Suprapubic skin (tissue), 4 donors: Measurements from ENCODE around the gene FMO3.

Source experiments
- EP300 ChIP-seq: sonication (generic); formaldehyde crosslinking; IDR thresholded peaks from one replicate; pipeline ENCODE4 v1.6.1; 2017; ENCODE audit warnings: antibody characterized with exemption
- POLR2A ChIP-seq, 2 donors: fragments of 450-650 bp; IDR thresholded peaks; one replicate each; pipeline ENCODE4 v1.6.1; 2017; ENCODE audit warnings: antibody characterized with exemption in 2 of 2, mild to moderate bottlenecking in 2 of 2, moderate library complexity in 2 of 2
- POLR2AphosphoS5 ChIP-seq, 3 donors: sonication (generic); formaldehyde crosslinking; IDR thresholded peaks; one replicate each; pipeline ENCODE4 v1.6.1; 2017; ENCODE audit warnings: antibody characterized with exemption in 3 of 3
- TF ChIP-seq, protein P1 (sequence below), 2 donors: fragments of 200-600 bp in 1 of 2; fragments of 450-650 bp in 1 of 2; sonication (generic) in 1 of 2; IDR thresholded peaks; one replicate each; pipeline ENCODE4 v1.5.1; 2016 to 2019; ENCODE audit warnings: antibody characterized with exemption in 2 of 2, mild to moderate bottlenecking in 1 of 2, moderate library complexity in 1 of 2

DNA sequence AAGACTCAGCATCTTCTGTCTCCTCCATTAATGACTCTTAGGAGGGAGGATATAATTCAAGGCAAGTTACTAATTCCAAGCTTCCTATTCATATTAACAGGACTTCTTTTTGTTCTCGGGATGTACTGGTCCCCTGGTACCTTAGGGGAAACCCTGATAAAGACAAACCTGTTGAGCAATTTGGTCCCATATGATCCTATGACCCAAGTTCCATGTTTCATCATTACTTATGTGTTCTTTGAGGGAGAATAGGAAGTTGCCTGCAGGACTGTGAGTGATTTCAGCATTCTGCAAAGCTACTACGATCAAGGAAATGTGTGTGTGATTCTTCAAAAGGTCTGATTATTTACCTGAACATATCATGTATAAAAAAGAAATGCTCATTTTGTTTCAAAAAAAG, 5.8 kb upstream of the FMO3 start:
- TF ChIP-seq, protein P1, sequence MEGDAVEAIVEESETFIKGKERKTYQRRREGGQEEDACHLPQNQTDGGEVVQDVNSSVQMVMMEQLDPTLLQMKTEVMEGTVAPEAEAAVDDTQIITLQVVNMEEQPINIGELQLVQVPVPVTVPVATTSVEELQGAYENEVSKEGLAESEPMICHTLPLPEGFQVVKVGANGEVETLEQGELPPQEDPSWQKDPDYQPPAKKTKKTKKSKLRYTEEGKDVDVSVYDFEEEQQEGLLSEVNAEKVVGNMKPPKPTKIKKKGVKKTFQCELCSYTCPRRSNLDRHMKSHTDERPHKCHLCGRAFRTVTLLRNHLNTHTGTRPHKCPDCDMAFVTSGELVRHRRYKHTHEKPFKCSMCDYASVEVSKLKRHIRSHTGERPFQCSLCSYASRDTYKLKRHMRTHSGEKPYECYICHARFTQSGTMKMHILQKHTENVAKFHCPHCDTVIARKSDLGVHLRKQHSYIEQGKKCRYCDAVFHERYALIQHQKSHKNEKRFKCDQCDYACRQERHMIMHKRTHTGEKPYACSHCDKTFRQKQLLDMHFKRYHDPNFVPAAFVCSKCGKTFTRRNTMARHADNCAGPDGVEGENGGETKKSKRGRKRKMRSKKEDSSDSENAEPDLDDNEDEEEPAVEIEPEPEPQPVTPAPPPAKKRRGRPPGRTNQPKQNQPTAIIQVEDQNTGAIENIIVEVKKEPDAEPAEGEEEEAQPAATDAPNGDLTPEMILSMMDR (IDR thresholded peaks at IDR 0.05): no peak
- TF ChIP-seq POLR2AphosphoS5 (IDR thresholded peaks at IDR 0.05) (no peak), POLR2A (IDR thresholded peaks at IDR 0.05) (no peak), EP300 (no peak)
